Neural cell (in vitro differentiated cells): Measurements from ENCODE around the gene ATP2C2. TPM values are rescaled to one million over a fixed set of nuclear protein-coding genes. Genes with fewer than 3 reads are reported as not detected.

ENCODE experiments used
- H2AFZ ChIP-seq: fragments of 200-600, 300-800 bp; sonication (generic), shearing (Covaris generic); 2 replicates; pipeline ENCODE4 v1.6.0; 2014; ENCODE audit warnings: low read depth, mild to moderate bottlenecking, antibody characterized with exemption, low read length, moderate library complexity
- H3F3A ChIP-seq: fragments of 200-600 bp; shearing (Covaris generic); 2 replicates; pipeline ENCODE4 v1.6.1; 2016; ENCODE audit warnings: mild to moderate bottlenecking, moderate library complexity, mixed read lengths, antibody characterized with exemption, low read length; ENCODE audit not compliant: insufficient read depth, poor library complexity, severe bottlenecking
- H3K27ac ChIP-seq: fragments of 200-600, 300-800 bp; sonication (generic), shearing (Covaris generic); 2 replicates; pipeline ENCODE4 v1.5.1; 2014; ENCODE audit warnings: mild to moderate bottlenecking, low read length, moderate library complexity
- H3K27me3 ChIP-seq: fragments of 300-800, 200-600 bp; sonication (generic), shearing (Covaris generic); 2 replicates; pipeline ENCODE4 v1.6.0; 2014; ENCODE audit warnings: mild to moderate bottlenecking, low read depth, low read length, moderate library complexity; ENCODE audit not compliant: insufficient read depth
- H3K36me3 ChIP-seq: fragments of 300-800, 200-600 bp; sonication (generic), shearing (Covaris generic); 2 replicates; pipeline ENCODE4 v1.5.1; 2014; ENCODE audit warnings: mild to moderate bottlenecking, antibody characterized with exemption, low read length, moderate library complexity; ENCODE audit not compliant: insufficient read depth
- H3K4me2 ChIP-seq: fragments of 300-800, 200-600 bp; sonication (generic), shearing (Covaris generic); 2 replicates; pipeline ENCODE4 v1.6.0; 2014; ENCODE audit warnings: mild to moderate bottlenecking, low read length
- H3K4me3 ChIP-seq: fragments of 300-800, 200-600 bp; sonication (generic), shearing (Covaris generic); 2 replicates; pipeline ENCODE4 v1.5.1; 2014; ENCODE audit warnings: mild to moderate bottlenecking, low read length, moderate library complexity
- H3K79me2 ChIP-seq: fragments of 200-600 bp; shearing (Covaris generic); replicated peaks from 2 replicates; pipeline ENCODE4 v1.6.0; 2014; ENCODE audit warnings: mild to moderate bottlenecking, low read length, moderate library complexity; ENCODE audit not compliant: insufficient read depth
- H3K9ac ChIP-seq: fragments of 300-800, 200-600 bp; sonication (generic), shearing (Covaris generic); 2 replicates; pipeline ENCODE4 v1.6.1; 2016; ENCODE audit warnings: mild to moderate bottlenecking, low read length, mixed read lengths
- H3K9me2 ChIP-seq: fragments of 200-600 bp; shearing (Covaris generic); 2 replicates; pipeline ENCODE4 v1.6.1; 2016; ENCODE audit warnings: mild to moderate bottlenecking, low read length, mixed read lengths; ENCODE audit not compliant: insufficient read depth
- H3K9me3 ChIP-seq: fragments of 200-600, 300-800 bp; sonication (generic), shearing (Covaris generic); 2 replicates; pipeline ENCODE4 v1.6.1; 2016; ENCODE audit warnings: mild to moderate bottlenecking, mixed run types, low read length, moderate library complexity, mixed read lengths
- H4K20me1 ChIP-seq: fragments of 200-600 bp; shearing (Covaris generic); 2 replicates; pipeline ENCODE4 v1.6.1; 2016; ENCODE audit warnings: mild to moderate bottlenecking, mixed run types; ENCODE audit not compliant: insufficient read depth
- EP300 ChIP-seq: fragments of 450-650 bp; conservative IDR thresholded peaks from 2 replicates; pipeline ENCODE4 v1.6.1; 2014; ENCODE audit warnings: antibody characterized with exemption, mild to moderate bottlenecking, moderate library complexity; ENCODE audit not compliant: poor library complexity, severe bottlenecking
- EZH2 ChIP-seq: fragments of 200-600, 300-800 bp; shearing (Covaris generic), sonication (generic); IDR thresholded peaks from 2 replicates; pipeline ENCODE4 v1.6.1; 2014; ENCODE audit warnings: antibody characterized with exemption, low read length, borderline replicate concordance, mild to moderate bottlenecking; ENCODE audit not compliant: insufficient read depth, poor library complexity, severe bottlenecking
- MXI1 ChIP-seq: fragments of 450-650 bp; conservative IDR thresholded peaks from 2 replicates; pipeline ENCODE4 v1.6.1; 2014; ENCODE audit warnings: antibody characterized with exemption, mild to moderate bottlenecking; ENCODE audit not compliant: poor library complexity, severe bottlenecking
- POLR2AphosphoS5 ChIP-seq: IDR thresholded peaks from 2 replicates; pipeline ENCODE4 v1.6.1; 2012
- RAD21 ChIP-seq: fragments of 450-650 bp; conservative IDR thresholded peaks from 2 replicates; pipeline ENCODE4 v1.6.1; 2014; ENCODE audit warnings: antibody characterized with exemption, mild to moderate bottlenecking, moderate library complexity
- SMC3 ChIP-seq: fragments of 450-650 bp; conservative IDR thresholded peaks from 2 replicates; pipeline ENCODE4 v1.6.1; 2014; ENCODE audit warnings: antibody characterized with exemption, mild to moderate bottlenecking, moderate library complexity; ENCODE audit not compliant: poor library complexity
- TAF1 ChIP-seq: IDR thresholded peaks from 2 replicates; pipeline ENCODE4 v1.6.1; 2012; ENCODE audit warnings: low read depth
- polyA plus RNA-seq: library from polyadenylated mRNA; depleted of rRNA; stranded (reverse); fragments of >200 nt; gene quantifications from 2 replicates; pipeline ENCODE4 v1.2.3, GENCODE V29; 2014
- TF ChIP-seq, protein P1 (sequence below): IDR thresholded peaks from 2 replicates; pipeline ENCODE4 v1.6.1; 2012; ENCODE audit warnings: borderline replicate concordance
- TF ChIP-seq, protein P2 (sequence below): fragments of 450-650 bp; IDR thresholded peaks from 2 replicates; pipeline ENCODE4 v1.5.1; 2014; ENCODE audit warnings: antibody characterized with exemption, mild to moderate bottlenecking, moderate library complexity; ENCODE audit not compliant: poor library complexity, severe bottlenecking

ATP2C2 gene
- polyA plus RNA-seq, 1 donor from 2014 or later: not detected

DNA sequence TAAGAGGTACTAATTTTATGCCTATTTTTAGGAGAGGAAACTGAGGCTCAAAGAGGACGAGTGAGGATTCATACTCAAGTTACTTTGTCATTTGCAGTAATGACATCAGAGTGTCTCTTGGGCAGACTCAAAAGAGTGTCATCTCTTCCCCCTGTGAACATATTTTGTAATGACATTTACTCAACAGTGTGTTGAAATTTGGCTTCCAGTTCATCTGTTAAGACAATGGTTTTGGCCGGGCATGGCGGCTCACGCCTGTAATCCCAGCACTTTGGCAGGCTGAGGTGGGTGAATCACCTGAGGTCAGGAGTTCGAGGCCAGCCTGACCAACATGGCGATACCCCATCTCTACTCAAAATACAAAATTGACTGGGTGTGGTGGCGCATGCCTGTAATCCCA, 44.7 kb upstream of the ATP2C2 start:
- Histone ChIP-seq H3K9me3 (no peaks in the 10 kb centered on the region), H3K79me2 (no peaks in the 10 kb centered on the region), H3K9ac (no peak overlapping the region), H3K4me2 (no peak overlapping the region), H3K36me3 (no peaks in the 10 kb centered on the region), H4K20me1 (no peaks in the 10 kb centered on the region), H3K4me3 (no peak overlapping the region), H3K27me3 (no peaks in the 10 kb centered on the region), H2AFZ (no peak overlapping the region), H3K9me2 (no peaks in the 10 kb centered on the region), H3F3A (no peaks in the 10 kb centered on the region), H3K27ac (no peak overlapping the region)
- TF ChIP-seq EZH2 (no peak), MXI1 (no peak), POLR2AphosphoS5 (no peak), SMC3 (no peak), EP300 (no peak)

DNA sequence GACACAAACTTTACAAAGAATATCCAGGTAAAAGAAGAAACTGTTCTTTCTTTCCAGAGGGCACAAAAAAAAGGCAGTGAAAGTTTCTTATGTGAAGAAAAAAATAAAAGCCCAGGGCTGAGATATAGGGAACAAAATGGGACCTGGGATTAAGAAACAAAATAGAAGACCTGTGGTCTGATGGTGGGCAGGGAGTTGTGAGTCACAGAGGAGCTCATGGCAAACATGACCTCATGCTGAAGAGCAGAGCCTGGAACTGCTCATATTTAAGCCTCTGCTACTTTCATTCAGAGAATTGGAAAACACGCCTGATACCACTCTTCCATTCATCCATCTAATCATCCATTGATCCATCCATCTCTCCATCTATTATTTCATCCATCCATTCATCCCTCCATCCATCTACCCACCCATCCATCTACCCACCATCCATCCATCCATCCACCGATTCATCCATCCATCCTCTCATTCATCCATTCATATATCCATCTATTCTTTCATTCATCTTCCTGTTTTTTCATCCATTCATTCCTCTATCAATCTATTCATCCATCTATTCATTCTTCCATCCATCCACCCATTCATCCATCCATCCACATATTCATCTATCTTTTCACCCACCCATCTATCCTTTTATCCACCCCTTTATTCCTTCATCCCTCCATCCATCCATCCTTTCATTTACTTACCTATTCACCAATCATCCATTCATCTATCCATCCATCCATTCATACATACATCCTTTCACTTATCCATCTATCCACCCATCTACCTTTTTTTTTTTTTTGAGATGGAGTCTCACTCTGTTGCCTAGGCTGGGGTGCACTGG, 43.7 kb upstream of the ATP2C2 start:
- TF ChIP-seq, protein P1, sequence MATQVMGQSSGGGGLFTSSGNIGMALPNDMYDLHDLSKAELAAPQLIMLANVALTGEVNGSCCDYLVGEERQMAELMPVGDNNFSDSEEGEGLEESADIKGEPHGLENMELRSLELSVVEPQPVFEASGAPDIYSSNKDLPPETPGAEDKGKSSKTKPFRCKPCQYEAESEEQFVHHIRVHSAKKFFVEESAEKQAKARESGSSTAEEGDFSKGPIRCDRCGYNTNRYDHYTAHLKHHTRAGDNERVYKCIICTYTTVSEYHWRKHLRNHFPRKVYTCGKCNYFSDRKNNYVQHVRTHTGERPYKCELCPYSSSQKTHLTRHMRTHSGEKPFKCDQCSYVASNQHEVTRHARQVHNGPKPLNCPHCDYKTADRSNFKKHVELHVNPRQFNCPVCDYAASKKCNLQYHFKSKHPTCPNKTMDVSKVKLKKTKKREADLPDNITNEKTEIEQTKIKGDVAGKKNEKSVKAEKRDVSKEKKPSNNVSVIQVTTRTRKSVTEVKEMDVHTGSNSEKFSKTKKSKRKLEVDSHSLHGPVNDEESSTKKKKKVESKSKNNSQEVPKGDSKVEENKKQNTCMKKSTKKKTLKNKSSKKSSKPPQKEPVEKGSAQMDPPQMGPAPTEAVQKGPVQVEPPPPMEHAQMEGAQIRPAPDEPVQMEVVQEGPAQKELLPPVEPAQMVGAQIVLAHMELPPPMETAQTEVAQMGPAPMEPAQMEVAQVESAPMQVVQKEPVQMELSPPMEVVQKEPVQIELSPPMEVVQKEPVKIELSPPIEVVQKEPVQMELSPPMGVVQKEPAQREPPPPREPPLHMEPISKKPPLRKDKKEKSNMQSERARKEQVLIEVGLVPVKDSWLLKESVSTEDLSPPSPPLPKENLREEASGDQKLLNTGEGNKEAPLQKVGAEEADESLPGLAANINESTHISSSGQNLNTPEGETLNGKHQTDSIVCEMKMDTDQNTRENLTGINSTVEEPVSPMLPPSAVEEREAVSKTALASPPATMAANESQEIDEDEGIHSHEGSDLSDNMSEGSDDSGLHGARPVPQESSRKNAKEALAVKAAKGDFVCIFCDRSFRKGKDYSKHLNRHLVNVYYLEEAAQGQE: no peak
- TF ChIP-seq MXI1 (no peak), RAD21 (no peak), SMC3 (no peak), EZH2 (no peak), EP300 (no peak), TAF1 (no peak), POLR2AphosphoS5 (no peak)
- TF ChIP-seq, protein P2, sequence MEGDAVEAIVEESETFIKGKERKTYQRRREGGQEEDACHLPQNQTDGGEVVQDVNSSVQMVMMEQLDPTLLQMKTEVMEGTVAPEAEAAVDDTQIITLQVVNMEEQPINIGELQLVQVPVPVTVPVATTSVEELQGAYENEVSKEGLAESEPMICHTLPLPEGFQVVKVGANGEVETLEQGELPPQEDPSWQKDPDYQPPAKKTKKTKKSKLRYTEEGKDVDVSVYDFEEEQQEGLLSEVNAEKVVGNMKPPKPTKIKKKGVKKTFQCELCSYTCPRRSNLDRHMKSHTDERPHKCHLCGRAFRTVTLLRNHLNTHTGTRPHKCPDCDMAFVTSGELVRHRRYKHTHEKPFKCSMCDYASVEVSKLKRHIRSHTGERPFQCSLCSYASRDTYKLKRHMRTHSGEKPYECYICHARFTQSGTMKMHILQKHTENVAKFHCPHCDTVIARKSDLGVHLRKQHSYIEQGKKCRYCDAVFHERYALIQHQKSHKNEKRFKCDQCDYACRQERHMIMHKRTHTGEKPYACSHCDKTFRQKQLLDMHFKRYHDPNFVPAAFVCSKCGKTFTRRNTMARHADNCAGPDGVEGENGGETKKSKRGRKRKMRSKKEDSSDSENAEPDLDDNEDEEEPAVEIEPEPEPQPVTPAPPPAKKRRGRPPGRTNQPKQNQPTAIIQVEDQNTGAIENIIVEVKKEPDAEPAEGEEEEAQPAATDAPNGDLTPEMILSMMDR: no peak
- H3K36me3 ChIP-seq: no peaks in the 10 kb centered on the region
- H3K9me2 ChIP-seq: no peaks in the 10 kb centered on the region
- H3K27ac ChIP-seq: no peak overlapping the region
- H3K9ac ChIP-seq: no peak overlapping the region
- H3K79me2 ChIP-seq: no peaks in the 10 kb centered on the region
- no peaks in the 10 kb centered on the region for H3F3A ChIP-seq
- H4K20me1 ChIP-seq: no peaks in the 10 kb centered on the region
- no peaks in the 10 kb centered on the region for H3K9me3 ChIP-seq
- H3K4me2 ChIP-seq: no peak overlapping the region
- H3K27me3 ChIP-seq: no peaks in the 10 kb centered on the region
- no peak overlapping the region for H2AFZ ChIP-seq
- no peak overlapping the region for H3K4me3 ChIP-seq
